K562 (cell line): ENCODE results near the gene ELOVL5.

Experiments
- E2F3 ChIP-seq: fragments of 250-450 bp; sonication (Bioruptor Pico); IDR thresholded peaks from 2 replicates; pipeline ENCODE4 v1.4.0; 2020; ENCODE audit warnings: mild to moderate bottlenecking
- E4F1 ChIP-seq: fragments of 250-450 bp; sonication (Bioruptor Pico); IDR thresholded peaks from 2 replicates; pipeline ENCODE4 v1.5.0; 2021; ENCODE audit warnings: mild to moderate bottlenecking, borderline replicate concordance
- IRF1 ChIP-seq: sonication (generic); formaldehyde crosslinking; IDR thresholded peaks from 2 replicates; pipeline ENCODE4 v1.8.0; 2022; ENCODE audit warnings: missing genetic modification reagents, mild to moderate bottlenecking, borderline replicate concordance
- ZNF224 ChIP-seq: sonication (generic); formaldehyde crosslinking; IDR thresholded peaks from 2 replicates; pipeline ENCODE4 v1.8.0; 2022; ENCODE audit warnings: mild to moderate bottlenecking, missing genetic modification reagents
- ZNF384 ChIP-seq: IDR thresholded peaks from 2 replicates; pipeline ENCODE4 v1.6.1; 2012; ENCODE audit warnings: low read depth, low read length, improper control_type of control experiment

DNA sequence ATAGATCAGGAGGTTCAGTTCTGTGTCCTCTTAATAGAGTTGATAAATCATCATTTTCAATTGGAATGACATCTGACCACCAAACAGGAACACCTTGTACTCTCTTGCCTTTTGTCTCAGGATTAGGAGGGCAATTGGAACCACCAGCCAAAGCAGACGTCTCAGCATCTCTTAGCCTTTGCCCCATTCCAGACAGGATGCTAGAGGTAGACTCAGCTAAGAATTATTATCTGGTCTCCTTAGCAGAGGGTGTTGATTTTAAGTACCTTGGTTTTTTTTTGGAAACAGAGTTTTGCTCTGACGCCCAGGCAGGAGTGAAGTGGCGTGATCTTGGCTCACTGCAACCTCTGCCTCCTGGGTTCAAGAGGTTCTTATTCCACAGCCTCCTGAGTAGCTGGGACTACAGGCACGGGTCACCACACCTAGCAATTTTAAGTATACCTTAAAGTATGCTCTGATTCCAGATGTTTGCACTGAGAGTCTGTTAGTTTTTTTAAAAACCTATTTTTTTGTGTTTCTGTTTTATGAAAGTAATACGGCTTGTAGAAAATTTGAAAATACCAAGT, 28.0 kb upstream of the ELOVL5 start:
- no peak for TF ChIP-seq IRF1 (CRISPR knock-in tag)
- TF ChIP-seq E2F3 (CRISPR knock-in tag), result no peak
- no peak for TF ChIP-seq E4F1 (CRISPR knock-in tag)
- no peak for TF ChIP-seq ZNF384
- TF ChIP-seq ZNF224, result no peak
